ENCODE data around the gene MRPL27.
"Not testable (repeated sequence)": the region's sequence is repeated elsewhere in the genome, so short reads cannot be mapped to it uniquely, and the experiment has no call there.

The MRPL27 gene

GRCh38 chr17:50372758-50373556 lies at the start of gene MRPL27, which contains the start of gene EME1:
Gene MRPL27 (minus strand): TSS chr17:50373184. CDS start chr17:50373170, 14 bp downstream.
Gene EME1 (plus strand): TSS chr17:50373229. CDS start chr17:50375209, 1,980 bp downstream.
- in situ Hi-C loops (cut with HindIII; ENCODE audit: low pct_ligation_motif_present, low sequenced_read_pairs) = no loop called here
- Histone ChIP-seq H3K27ac (peak within 1 kb of the TSS; percentile 94), H3K4me3 (ENCODE audit: low read depth, low read length) (peak within 1 kb of the TSS; percentile 72), H3K36me3 (replicated peaks) (peaks cover 25% of the 10 kb centered on the region), H3K27me3 (replicated peaks) (no peaks in the 10 kb centered on the region)
- peak; percentile 82 for DNase-seq
- TF ChIP-seq CTCF (IDR thresholded peaks at IDR 0.05; ENCODE audit: low read depth, low read length, missing control alignments) = no peak

- no peak for TF ChIP-seq CTCF (IDR thresholded peaks at IDR 0.05; ENCODE audit: low read depth, low read length, missing control alignments)
- no peaks in the 10 kb centered on the region for H3K36me3 ChIP-seq (replicated peaks)
- no peaks in the 10 kb centered on the region for H3K27me3 ChIP-seq (replicated peaks)
- no peak overlapping the region for H3K4me3 ChIP-seq (ENCODE audit: low read depth, low read length)
- DNase-seq = no peak
- in situ Hi-C loops (cut with HindIII; ENCODE audit: low pct_ligation_motif_present, low sequenced_read_pairs) = no loop called here
- H3K27ac ChIP-seq = no peak overlapping the region
Measured at GRCh38 chr17:50422738-50423137, 49.8 kb upstream of the MRPL27 start.

GRCh38 chr17:50421308-50422051 lies 48.5 kb upstream of the MRPL27 start:
- Histone ChIP-seq H3K27ac (peak overlapping the region; percentile 25), H3K4me3 (ENCODE audit: low read depth, low read length) (peak overlapping the region; percentile 9), H3K27me3 (replicated peaks) (no peaks in the 10 kb centered on the region), H3K36me3 (replicated peaks) (no peaks in the 10 kb centered on the region)
- DNase-seq = no peak
- TF ChIP-seq CTCF (IDR thresholded peaks at IDR 0.05; ENCODE audit: low read depth, low read length, missing control alignments) = no peak
- in situ Hi-C loops (cut with HindIII; ENCODE audit: low pct_ligation_motif_present, low sequenced_read_pairs) = no loop called here

- Histone ChIP-seq H3K27ac (no peak overlapping the region), H3K36me3 (replicated peaks) (no peaks in the 10 kb centered on the region), H3K27me3 (replicated peaks) (no peaks in the 10 kb centered on the region), H3K4me3 (ENCODE audit: low read depth, low read length) (no peak overlapping the region)
- in situ Hi-C loops (cut with HindIII; ENCODE audit: low pct_ligation_motif_present, low sequenced_read_pairs) = no loop called here
- no peak for DNase-seq
- TF ChIP-seq CTCF (IDR thresholded peaks at IDR 0.05; ENCODE audit: low read depth, low read length, missing control alignments) = no peak
Measured at GRCh38 chr17:50420419-50421112, 47.6 kb upstream of the MRPL27 start.

DNA sequence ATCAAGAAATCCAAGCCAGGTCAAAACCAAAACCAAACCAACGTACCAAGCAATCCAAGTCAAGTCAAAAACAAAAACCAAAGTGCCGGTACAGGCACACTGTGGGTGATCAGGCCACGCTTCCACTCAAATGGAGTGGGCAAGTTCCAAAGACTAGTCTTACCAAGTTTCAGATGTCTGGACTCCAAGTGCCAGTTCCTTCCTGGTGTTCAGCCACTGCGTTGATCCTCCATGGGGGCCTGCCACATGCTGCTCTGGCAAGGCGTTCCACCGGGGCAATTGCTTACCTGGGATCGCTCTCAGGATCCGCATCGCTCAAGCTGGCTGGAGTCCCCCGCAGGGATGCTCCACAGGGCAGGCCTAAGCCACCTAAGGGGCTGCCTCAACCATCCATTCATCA lies 46.6 kb upstream of the MRPL27 start:
- in situ Hi-C loops (cut with HindIII; ENCODE audit: low pct_ligation_motif_present, low sequenced_read_pairs); DNase-seq; H3K4me3 ChIP-seq (ENCODE audit: low read depth, low read length); H3K27me3 ChIP-seq (replicated peaks); H3K36me3 ChIP-seq (replicated peaks); H3K27ac ChIP-seq: not testable (repeated sequence)

DNA sequence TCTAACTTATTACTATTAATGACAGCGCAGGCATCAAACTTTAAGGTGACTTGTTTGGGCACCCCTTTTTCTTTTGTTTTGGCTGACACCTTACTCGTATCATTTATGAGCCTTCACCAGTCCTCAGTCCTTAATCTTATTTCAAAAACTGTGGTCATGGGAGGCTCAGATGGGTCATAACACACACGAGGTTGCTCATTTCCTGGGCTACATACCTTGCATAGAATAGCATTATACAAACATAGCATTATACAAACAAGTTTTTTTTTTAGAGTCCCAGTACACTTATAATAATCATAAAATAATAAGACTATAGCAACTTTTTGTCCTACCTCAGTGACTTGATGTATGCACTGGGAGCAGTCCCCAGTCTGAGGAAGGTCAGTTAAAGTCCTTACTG lies 41.8 kb upstream of the MRPL27 start:
- no peaks in the 10 kb centered on the region for H3K36me3 ChIP-seq (replicated peaks)
- in situ Hi-C loops (cut with HindIII; ENCODE audit: low pct_ligation_motif_present, low sequenced_read_pairs) = no loop called here
- H3K27ac ChIP-seq = no peak overlapping the region
- DNase-seq = peak; percentile 25
- H3K4me3 ChIP-seq (ENCODE audit: low read depth, low read length) = no peak overlapping the region
- no peak for TF ChIP-seq CTCF (IDR thresholded peaks at IDR 0.05; ENCODE audit: low read depth, low read length, missing control alignments)
- H3K27me3 ChIP-seq (replicated peaks) = no peaks in the 10 kb centered on the region

All from brain microvascular endothelial cell (primary cell).